ENCODE data around the gene ADH1C. TPM values are rescaled to one million over a fixed set of nuclear protein-coding genes. Genes with fewer than 3 reads are reported as not detected.

The ADH1C gene
- total RNA-seq, 1 donor from 2014 or later, result not detected

- no peak overlapping the region for H3K27ac Mint-ChIP-seq (ENCODE audit: unreplicated experiment)
- DNase-seq, result no peak
These were observed 42.2 kb downstream of the ADH1C start for GRCh38 chr4:99310389-99310788.

GRCh38 chr4:99305638-99306400 lies 46.7 kb downstream of the ADH1C start:
- no peak overlapping the region for H3K4me3 Mint-ChIP-seq (ENCODE audit: unreplicated experiment)
- no peaks in the 10 kb centered on the region for H3K36me3 Mint-ChIP-seq (ENCODE audit: unreplicated experiment)
- H3K27ac Mint-ChIP-seq (ENCODE audit: unreplicated experiment), result no peak overlapping the region
- no peaks in the 10 kb centered on the region for H3K4me1 Mint-ChIP-seq (ENCODE audit: low read depth, unreplicated experiment)
- H3K27me3 Mint-ChIP-seq (ENCODE audit: unreplicated experiment), result no peaks in the 10 kb centered on the region
- H3K9me3 Mint-ChIP-seq (ENCODE audit: unreplicated experiment), result no peaks in the 10 kb centered on the region
- DNase-seq, result no peak
- no peak for TF ChIP-seq CTCF (IDR thresholded peaks at IDR 0.05; ENCODE audit: partially characterized antibody, unreplicated experiment)

More at GRCh38 chr4:99310389-99310788, 42.2 kb downstream of the ADH1C start:
- Mint-ChIP-seq H3K9me3 (ENCODE audit: unreplicated experiment) (no peaks in the 10 kb centered on the region), H3K27me3 (ENCODE audit: unreplicated experiment) (no peaks in the 10 kb centered on the region), H3K36me3 (ENCODE audit: unreplicated experiment) (no peaks in the 10 kb centered on the region), H3K4me1 (ENCODE audit: low read depth, unreplicated experiment) (no peaks in the 10 kb centered on the region), H3K4me3 (ENCODE audit: unreplicated experiment) (no peak overlapping the region)
- TF ChIP-seq CTCF (IDR thresholded peaks at IDR 0.05; ENCODE audit: partially characterized antibody, unreplicated experiment), result no peak

GRCh38 chr4:99301376-99302164 lies 51.0 kb downstream of the ADH1C start:
- no peaks in the 10 kb centered on the region for H3K36me3 Mint-ChIP-seq (ENCODE audit: unreplicated experiment)
- H3K9me3 Mint-ChIP-seq (ENCODE audit: unreplicated experiment), result no peaks in the 10 kb centered on the region
- H3K27ac Mint-ChIP-seq (ENCODE audit: unreplicated experiment), result no peak overlapping the region
- no peaks in the 10 kb centered on the region for H3K4me1 Mint-ChIP-seq (ENCODE audit: low read depth, unreplicated experiment)
- no peak for TF ChIP-seq CTCF (IDR thresholded peaks at IDR 0.05; ENCODE audit: partially characterized antibody, unreplicated experiment)
- no peak for DNase-seq
- H3K27me3 Mint-ChIP-seq (ENCODE audit: unreplicated experiment), result no peaks in the 10 kb centered on the region
- H3K4me3 Mint-ChIP-seq (ENCODE audit: unreplicated experiment), result no peak overlapping the region

GRCh38 chr4:99300934-99301333 lies 51.6 kb downstream of the ADH1C start:
- Mint-ChIP-seq H3K27me3 (ENCODE audit: unreplicated experiment) (no peaks in the 10 kb centered on the region), H3K9me3 (ENCODE audit: unreplicated experiment) (no peaks in the 10 kb centered on the region), H3K27ac (ENCODE audit: unreplicated experiment) (no peak overlapping the region), H3K4me1 (ENCODE audit: low read depth, unreplicated experiment) (no peaks in the 10 kb centered on the region), H3K36me3 (ENCODE audit: unreplicated experiment) (no peaks in the 10 kb centered on the region), H3K4me3 (ENCODE audit: unreplicated experiment) (no peak overlapping the region)
- TF ChIP-seq CTCF (IDR thresholded peaks at IDR 0.05; ENCODE audit: partially characterized antibody, unreplicated experiment), result no peak
- no peak for DNase-seq

GRCh38 chr4:99293357-99293756 lies 59.2 kb downstream of the ADH1C start:
- Mint-ChIP-seq H3K36me3 (ENCODE audit: unreplicated experiment) (peaks cover 4% of the 10 kb centered on the region), H3K9me3 (ENCODE audit: unreplicated experiment) (no peaks in the 10 kb centered on the region), H3K27ac (ENCODE audit: unreplicated experiment) (no peak overlapping the region), H3K4me1 (ENCODE audit: low read depth, unreplicated experiment) (no peaks in the 10 kb centered on the region), H3K27me3 (ENCODE audit: unreplicated experiment) (no peaks in the 10 kb centered on the region), H3K4me3 (ENCODE audit: unreplicated experiment) (no peak overlapping the region)
- DNase-seq, result no peak
- TF ChIP-seq CTCF (IDR thresholded peaks at IDR 0.05; ENCODE audit: partially characterized antibody, unreplicated experiment), result no peak

Data from glutamatergic neuron (in vitro differentiated cells).